Central memory CD4-positive, alpha-beta T cell (primary cell): ENCODE measurements around the gene DOCK6.

Source experiments
- DNase-seq: peaks from one replicate; pipeline ENCODE4 v3.0.0; 2022

Gene DOCK6

GRCh38 chr19:11223200-11223599, 39.1 kb downstream of the DOCK6 start:
- DNase-seq: no peak

DNA sequence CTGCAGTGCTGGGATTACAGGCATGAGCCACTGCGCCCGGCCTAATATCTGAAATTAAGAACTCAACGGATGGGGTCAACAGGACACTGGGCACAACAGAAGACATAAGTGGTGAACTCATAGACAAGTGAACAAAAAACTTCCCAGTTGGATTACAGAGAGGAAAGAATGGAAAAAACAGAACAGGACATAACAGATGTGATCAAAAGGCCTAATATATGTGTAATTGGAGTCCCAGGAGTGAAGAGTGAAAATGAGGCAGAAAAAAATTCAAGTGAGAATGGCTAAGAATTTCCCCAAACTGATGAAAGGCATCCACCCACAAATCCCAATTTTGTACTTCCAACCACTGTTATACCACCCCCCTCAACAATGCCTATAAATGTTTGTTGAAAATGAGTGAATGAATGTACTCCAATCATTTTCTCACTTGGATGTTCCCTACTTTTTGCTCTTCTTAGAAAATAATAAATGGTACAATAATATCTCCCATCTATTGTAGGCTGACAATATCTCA, 41.2 kb downstream of the DOCK6 start:
- DNase-seq: no peak

DNA sequence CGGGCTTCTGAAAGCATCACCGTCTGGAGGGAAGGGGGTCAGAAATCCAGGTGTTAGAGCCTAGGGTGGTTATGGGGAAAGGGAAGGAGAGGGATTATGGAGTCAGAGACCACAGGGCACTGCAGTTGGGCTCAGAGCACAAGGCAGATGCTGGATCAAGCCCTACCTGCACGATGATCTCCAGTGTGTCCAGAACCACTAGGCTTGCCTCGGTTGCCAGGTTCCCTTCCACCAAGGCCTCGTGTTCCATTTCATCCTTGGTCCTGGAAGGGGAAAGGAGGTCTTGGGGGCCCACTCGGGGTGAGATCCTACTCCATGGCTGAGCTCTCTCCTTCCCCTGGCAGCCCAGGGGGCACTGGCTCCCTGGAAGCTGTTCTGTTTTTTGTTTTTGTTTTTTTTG, 47.9 kb downstream of the DOCK6 start:
- DNase-seq: no peak

DNA sequence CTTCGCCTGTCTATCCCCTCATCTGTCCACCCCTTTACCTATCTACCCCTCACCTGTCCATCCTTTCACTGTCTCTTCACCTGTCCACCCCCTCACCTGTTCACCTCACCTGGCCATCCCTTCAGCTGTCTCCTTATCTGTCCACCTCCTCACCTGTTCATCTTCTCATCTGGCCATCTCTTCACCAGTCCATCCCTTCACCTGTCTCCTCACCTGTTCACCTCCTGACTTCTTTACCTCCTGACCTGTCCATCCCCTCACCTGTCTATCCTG, 51.7 kb downstream of the DOCK6 start:
- no peak for DNase-seq

- DNase-seq: no peak
Measured at GRCh38 chr19:11209839-11210655, 52.3 kb downstream of the DOCK6 start.

GRCh38 chr19:11208561-11209471, 53.5 kb downstream of the DOCK6 start:
- DNase-seq: no peak

GRCh38 chr19:11205939-11206570, 56.3 kb downstream of the DOCK6 start:
- no peak for DNase-seq

- DNase-seq: no peak
Measured at GRCh38 chr19:11204943-11205349, 57.4 kb downstream of the DOCK6 start.

DNA sequence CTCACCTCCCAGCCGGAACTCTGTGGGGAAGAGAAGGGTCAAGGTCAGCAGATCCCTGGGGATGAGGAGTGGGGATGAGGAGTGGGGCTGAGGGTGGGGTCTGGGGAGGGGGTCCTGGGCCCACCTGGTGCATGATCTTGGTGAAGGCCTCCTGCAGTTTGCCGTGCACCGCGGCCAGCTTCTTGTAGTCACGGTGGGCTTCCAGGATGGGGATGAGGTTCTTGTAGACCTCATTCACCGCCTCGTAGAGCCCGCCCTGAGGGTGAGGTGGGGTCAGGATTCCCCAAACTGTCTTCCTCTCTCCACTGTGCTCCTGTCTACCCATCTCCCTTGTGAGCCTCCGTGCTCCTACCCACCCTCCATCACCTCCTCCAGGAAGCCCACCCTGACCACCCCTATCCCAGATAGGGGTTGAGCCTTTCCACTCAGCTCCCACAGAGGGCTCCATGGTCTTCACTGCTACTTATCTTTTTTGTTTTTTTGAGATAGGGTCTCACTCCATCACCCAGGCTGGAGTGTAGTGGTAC, 58.2 kb downstream of the DOCK6 start:
- no peak for DNase-seq

DNA sequence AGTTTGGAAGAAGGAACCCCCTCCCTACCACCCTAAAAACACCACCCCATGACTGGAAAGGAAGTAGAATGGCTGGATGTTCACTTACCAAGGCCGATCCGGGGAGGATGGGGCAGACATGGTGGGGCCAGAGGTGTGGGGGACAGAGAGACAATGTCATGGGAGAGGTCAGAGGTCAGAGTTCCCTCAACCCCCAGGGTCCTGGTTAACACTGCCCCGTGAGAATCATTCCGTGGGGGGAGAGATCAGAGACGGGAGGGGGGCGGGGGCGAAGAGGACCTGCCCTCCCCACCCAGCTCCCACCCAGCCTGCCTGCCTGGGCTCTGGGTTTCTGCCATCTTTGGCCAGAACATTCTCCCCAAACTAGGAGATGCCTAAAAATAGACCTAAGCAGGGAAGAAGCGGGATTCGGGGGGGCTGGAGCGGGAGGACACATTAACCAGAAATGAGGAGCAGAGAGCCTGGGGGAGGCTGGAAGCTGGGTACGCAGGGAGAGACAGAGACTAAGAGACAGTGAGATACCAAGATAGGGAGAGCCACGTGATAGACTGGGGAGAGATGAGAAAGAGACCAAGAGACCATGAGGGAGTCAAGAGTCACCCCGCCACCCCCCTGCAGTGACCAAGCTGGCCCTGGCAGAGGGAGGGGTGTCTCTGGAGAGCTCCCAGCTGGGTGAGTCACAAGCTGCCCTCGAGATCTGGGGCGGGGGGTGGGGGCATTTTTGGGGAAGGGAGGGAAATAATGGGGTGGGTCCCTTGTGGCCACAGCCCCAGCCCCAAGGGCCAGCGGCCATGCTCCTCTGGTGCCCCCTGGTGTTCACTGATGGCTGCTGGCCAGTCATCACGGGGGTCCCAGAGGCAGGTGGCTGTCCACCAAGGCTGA, 58.9 kb downstream of the DOCK6 start:
- DNase-seq: no peak

GRCh38 chr19:11202488-11203193, 59.7 kb downstream of the DOCK6 start:
- no peak for DNase-seq

DNA sequence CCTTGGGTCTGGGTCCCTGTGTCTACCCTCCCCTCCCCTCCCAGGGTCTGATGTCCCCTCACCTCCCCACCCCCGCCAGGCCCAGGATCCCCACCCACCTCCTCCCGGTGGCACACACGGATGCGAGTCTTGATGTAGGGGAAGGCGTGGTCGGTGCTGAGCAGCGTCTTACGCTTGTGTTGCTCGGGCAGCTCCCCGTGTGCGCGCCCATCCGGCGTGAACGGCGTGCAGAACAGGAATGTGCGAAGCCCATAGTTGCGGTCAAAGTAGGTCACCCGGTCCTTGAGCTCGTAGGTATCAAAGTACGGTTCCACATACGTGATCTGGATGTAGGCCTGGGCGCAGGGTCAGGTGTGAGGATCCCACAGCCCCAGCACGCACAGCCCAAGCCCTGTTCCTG, 60.5 kb downstream of the DOCK6 start:
- DNase-seq: no peak

DNA sequence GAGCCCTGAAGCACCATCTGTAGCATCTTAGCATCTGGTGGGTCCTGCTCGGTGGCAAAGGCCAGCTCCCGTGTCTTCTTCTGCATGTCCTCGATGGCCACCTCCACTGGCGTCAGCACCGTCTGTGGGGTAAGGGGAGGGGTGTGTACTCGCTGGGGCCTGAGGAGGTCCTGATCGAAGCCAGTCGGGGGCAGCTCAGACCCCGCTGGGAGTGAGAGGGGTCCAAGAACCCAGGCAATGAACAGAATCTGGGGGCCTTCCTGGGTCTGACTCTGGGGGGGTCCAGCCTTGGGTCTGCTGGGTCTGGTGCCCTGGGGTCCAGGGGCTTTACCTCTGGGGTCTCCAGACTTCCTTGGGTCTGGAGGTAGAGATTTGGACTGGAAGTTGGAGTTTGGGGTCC, 61.4 kb downstream of the DOCK6 start:
- no peak for DNase-seq

DNA sequence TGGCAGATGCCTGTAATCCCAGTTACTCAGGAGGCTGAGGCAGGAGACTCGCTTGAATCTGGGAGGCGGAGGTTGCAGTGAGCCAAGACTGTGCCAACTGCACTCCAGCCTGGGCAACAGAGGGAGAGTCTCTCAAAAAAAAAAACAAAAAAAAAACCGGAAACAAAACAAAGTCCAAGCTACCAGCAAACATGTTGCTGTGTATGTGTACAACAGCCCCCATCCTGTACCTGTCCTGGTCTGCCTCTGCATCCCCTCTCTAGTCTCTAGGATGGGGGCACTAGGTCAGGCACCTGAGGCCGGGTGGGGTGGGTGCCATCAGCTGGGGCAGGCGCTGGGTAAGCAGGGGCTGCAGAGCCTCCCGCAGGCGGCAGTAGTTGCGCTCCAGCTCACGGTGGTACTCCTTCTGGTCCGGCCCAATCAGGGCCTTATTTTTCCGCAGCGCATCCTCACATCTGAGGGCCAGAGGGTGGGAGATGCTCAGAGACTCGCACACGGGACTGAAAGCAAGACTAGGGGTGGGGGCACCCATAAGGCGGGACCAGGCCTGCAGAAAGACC, 62.2 kb downstream of the DOCK6 start:
- no peak for DNase-seq

DNA sequence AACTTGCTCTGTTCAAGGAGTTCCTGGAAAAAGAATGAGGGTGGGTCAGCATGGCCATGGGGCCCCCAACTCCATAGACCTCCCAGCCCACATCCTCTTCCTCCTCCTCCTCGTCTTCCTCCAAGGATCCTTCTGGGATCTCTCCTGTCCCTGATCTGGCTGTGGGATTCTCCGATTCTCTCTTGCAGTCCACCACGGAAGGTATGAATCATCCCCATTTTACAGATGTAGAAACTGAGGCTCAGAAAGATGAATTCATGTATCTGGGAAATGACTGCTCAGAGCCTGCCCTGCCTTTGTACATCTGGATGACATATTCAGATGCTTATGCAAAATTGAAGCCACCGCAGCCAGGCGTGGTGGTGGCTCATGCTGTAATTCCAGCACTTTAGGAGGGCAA, 62.8 kb downstream of the DOCK6 start:
- no peak for DNase-seq

GRCh38 chr19:11198769-11199424, 63.4 kb downstream of the DOCK6 start:
- DNase-seq: no peak

DNA sequence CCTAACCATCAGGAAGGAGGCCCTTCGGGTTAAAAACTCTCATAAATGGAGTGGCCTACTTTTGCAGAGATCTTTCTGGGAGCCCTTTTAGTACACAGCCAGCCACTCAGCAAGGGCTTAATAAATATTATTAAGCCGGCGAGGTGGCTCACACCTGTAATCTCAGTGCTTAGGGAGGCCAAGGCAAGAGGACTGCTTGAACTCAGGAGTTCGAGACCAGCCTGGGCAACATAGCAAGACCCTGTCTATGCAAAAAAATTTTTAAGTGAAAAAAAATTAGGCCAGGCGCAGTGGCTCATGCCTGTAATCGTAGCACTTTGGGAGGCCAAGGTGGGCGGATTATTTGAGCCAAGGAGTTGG, 64.2 kb downstream of the DOCK6 start:
- no peak for DNase-seq

- DNase-seq: peak; percentile 54
Measured at GRCh38 chr19:11197291-11198174, 64.8 kb downstream of the DOCK6 start, which contains the start of gene KANK2. TSS of gene KANK2 (minus strand) at chr19:11197545. CDS start at chr19:11194511, 3,034 bp downstream.
